ENCODE measurements around the gene LIMS1.

- TF ChIP-seq POLR2AphosphoS5 (IDR thresholded peaks at IDR 0.05) (no peak), CTCF (IDR thresholded peaks at IDR 0.05) (peak in 1 of 6 experiments; percentile 4), POLR2A (IDR thresholded peaks at IDR 0.05) (no peak), EP300 (IDR thresholded peaks at IDR 0.05) (no peak)
Observed at GRCh38 chr2:108534584-108535356, 500 bp downstream of the LIMS1 start.
